Liver (tissue), 9 donors: Measurements from ENCODE around the gene LTB4R2. TPM values are rescaled to one million over a fixed set of nuclear protein-coding genes. Genes with fewer than 3 reads are reported as not detected.

Experiments used
- DNase-seq: peaks from one replicate; pipeline ENCODE4 v3.0.0-alpha.2; 2017; ENCODE audit warnings: low spot score
- H3K27ac ChIP-seq, 2 donors: one replicate each; pipeline ENCODE4 v1.7.0; 2013; ENCODE audit warnings: inconsistent platforms in 2 of 2, low read length in 2 of 2, control low read depth in 1 of 2, low read depth in 1 of 2, mild to moderate bottlenecking in 1 of 2
- H3K27me3 ChIP-seq, 4 donors: one replicate each; pipeline versions ENCODE4 v1.6.1 to v1.7.0; 2013; ENCODE audit warnings: low read length in 3 of 4, inconsistent platforms in 1 of 4, mild to moderate bottlenecking in 1 of 4, moderate library complexity in 1 of 4; ENCODE audit not compliant: control insufficient read depth in 4 of 4, insufficient read depth in 4 of 4
- H3K36me3 ChIP-seq, 4 donors: one replicate each; pipeline versions ENCODE4 v1.6.1 to v1.7.0; 2013; ENCODE audit warnings: low read length in 3 of 4, mild to moderate bottlenecking in 3 of 4, low read depth in 1 of 4, moderate library complexity in 1 of 4; ENCODE audit not compliant: control insufficient read depth in 4 of 4, insufficient read depth in 3 of 4
- H3K4me1 ChIP-seq, 4 donors: one replicate each; pipeline versions ENCODE4 v1.6.1 to v1.7.0; 2013; ENCODE audit warnings: low read length in 3 of 4, mild to moderate bottlenecking in 3 of 4, moderate library complexity in 1 of 4; ENCODE audit not compliant: control insufficient read depth in 4 of 4, insufficient read depth in 4 of 4
- H3K4me3 ChIP-seq, 3 donors: one replicate each; pipeline versions ENCODE4 v1.6.1 to v1.7.0; 2013; ENCODE audit warnings: low read length in 3 of 3, control low read depth in 1 of 3, low read depth in 1 of 3, mild to moderate bottlenecking in 1 of 3
- H3K9ac ChIP-seq, 2 donors: one replicate each; pipeline ENCODE4 v1.7.0; 2013; ENCODE audit warnings: low read length in 2 of 2, mild to moderate bottlenecking in 2 of 2, moderate library complexity in 2 of 2, control low read depth in 1 of 2, low read depth in 1 of 2
- H3K9me3 ChIP-seq, 4 donors: one replicate each; pipeline versions ENCODE4 v1.6.1 to v1.7.0; 2013; ENCODE audit warnings: low read length in 3 of 4; ENCODE audit not compliant: control insufficient read depth in 4 of 4
- ATF3 ChIP-seq: IDR thresholded peaks from 2 replicates; pipeline ENCODE4 v1.6.1; 2016; ENCODE audit warnings: antibody characterized with exemption
- EGR1 ChIP-seq, 2 donors: IDR thresholded peaks; 2 replicates each; pipeline ENCODE4 v1.6.1; 2016 to 2018; ENCODE audit warnings: antibody characterized with exemption in 2 of 2, low read depth in 2 of 2
- FOXA2 ChIP-seq: IDR thresholded peaks from 2 replicates; pipeline ENCODE4 v1.6.1; 2016; ENCODE audit warnings: antibody characterized with exemption
- GABPA ChIP-seq, 2 donors: IDR thresholded peaks in 1 of 2; conservative IDR thresholded peaks in 1 of 2; 2 replicates each; pipeline ENCODE4 v1.6.1; 2016; ENCODE audit warnings: antibody characterized with exemption in 2 of 2, mild to moderate bottlenecking in 1 of 2, moderate library complexity in 1 of 2
- HNF4A ChIP-seq, 2 donors: conservative IDR thresholded peaks; 2 replicates each; pipeline ENCODE4 v1.6.1; 2016; ENCODE audit warnings: antibody characterized with exemption in 2 of 2, mild to moderate bottlenecking in 2 of 2
- HNF4G ChIP-seq: IDR thresholded peaks from 2 replicates; pipeline ENCODE4 v1.6.1; 2016; ENCODE audit warnings: antibody characterized with exemption
- JUND ChIP-seq, 2 donors: IDR thresholded peaks; 2 replicates each; pipeline ENCODE4 v1.6.1; 2016; ENCODE audit warnings: antibody characterized with exemption in 2 of 2
- MAX ChIP-seq: IDR thresholded peaks from 2 replicates; pipeline ENCODE4 v1.6.1; 2016; ENCODE audit warnings: antibody characterized with exemption
- NR2F2 ChIP-seq: IDR thresholded peaks from 2 replicates; pipeline ENCODE4 v1.6.1; 2016; ENCODE audit warnings: antibody characterized with exemption
- RAD21 ChIP-seq, 2 donors: IDR thresholded peaks; 2 replicates each; pipeline ENCODE4 v1.6.1; 2016; ENCODE audit warnings: antibody characterized with exemption in 2 of 2, mild to moderate bottlenecking in 2 of 2
- REST ChIP-seq: IDR thresholded peaks from 2 replicates; pipeline ENCODE4 v1.6.1; 2016; ENCODE audit warnings: antibody characterized with exemption, mild to moderate bottlenecking
- RXRA ChIP-seq, 2 donors: IDR thresholded peaks; 2 replicates each; pipeline ENCODE4 v1.6.1; 2017 to 2018; ENCODE audit warnings: antibody characterized with exemption in 2 of 2, mild to moderate bottlenecking in 1 of 2
- TAF1 ChIP-seq: conservative IDR thresholded peaks from 2 replicates; pipeline ENCODE4 v1.6.1; 2016; ENCODE audit warnings: antibody characterized with exemption, mild to moderate bottlenecking
- YY1 ChIP-seq: IDR thresholded peaks from 2 replicates; pipeline ENCODE4 v1.6.1; 2016; ENCODE audit warnings: antibody characterized with exemption, mild to moderate bottlenecking
- WGBS: extraction: QIAGEN DNeasy Blood & Tissue Kit; methylation state at CpG from one replicate; pipeline ENCODE4 v1.1.7; 2013; 5-methylcytosine and 5-hydroxymethylcytosine counted together
- polyA plus RNA-seq, 2 donors: library from polyadenylated mRNA; stranded (reverse) in 1 of 2; unstranded in 1 of 2; fragments of 200-250 nt in 1 of 2; fragments of >200 nt in 1 of 2; fragmentation: Nextera tagmentation in 1 of 2; extraction: Ambion mirVana in 1 of 2; gene quantifications; one replicate each; pipeline versions ENCODE4 v1.2.1 to v1.2.3, GENCODE V29; 2013 to 2015
- total RNA-seq, 2 donors: library from RNA; depleted of rRNA; stranded (reverse); fragments of >200 nt; gene quantifications; one replicate each; pipeline ENCODE4 v1.2.3, GENCODE V29; 2014
- TF ChIP-seq, protein P1 (sequence below): fragments of 150-350 bp; IDR thresholded peaks from 2 replicates; pipeline ENCODE4 v1.5.1; 2017; ENCODE audit warnings: improper control_type of control experiment, low read depth, low read length; ENCODE audit not compliant: missing input control
- TF ChIP-seq, protein P2 (sequence below): IDR thresholded peaks from 2 replicates; pipeline ENCODE4 v1.6.1; 2016; ENCODE audit warnings: antibody characterized with exemption
- donor health status: healthy.
- donor health status: healthy.
- donor health status: healthy.
- donor health status: healthy.
- donor health status: healthy.

Gene LTB4R2
- total and polyA plus RNA-seq, 4 donors = 0.28 to 11.3 (median 1.9) TPM

DNA sequence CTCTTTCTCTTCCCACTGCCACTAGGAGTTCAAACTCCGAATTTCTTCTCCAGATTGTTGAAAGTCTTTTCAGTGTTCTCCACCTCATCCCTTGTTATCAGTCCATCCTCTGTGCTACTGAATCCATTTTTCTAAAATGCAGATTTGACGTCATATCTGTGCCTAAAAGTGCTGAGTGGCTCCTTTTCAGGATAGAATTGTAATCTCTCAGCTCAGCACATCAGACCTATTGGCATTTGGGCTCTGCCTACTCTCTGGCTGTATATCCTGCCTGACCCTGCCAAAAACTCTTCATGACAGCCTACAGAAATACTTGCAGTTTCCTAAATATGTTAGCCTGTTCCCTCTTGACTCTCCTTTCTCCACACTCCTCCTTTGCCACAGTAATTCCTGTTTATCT is 37.5 kb upstream of the LTB4R2 start:
- WGBS = 91% methylated on average over 2 of the region's 2 CpGs
- Histone ChIP-seq H3K9ac (no peak overlapping the region), H3K4me1 (peaks cover 1 to 19% (median 5%) of the 10 kb centered on the region in 4 donors), H3K9me3 (no peaks in the 10 kb centered on the region), H3K27me3 (no peaks in the 10 kb centered on the region), H3K4me3 (no peak overlapping the region), H3K36me3 (peaks cover 0 to 16% (median 5%) of the 10 kb centered on the region in 4 donors), H3K27ac (peak overlapping the region in 1 of 2 donors; percentile 96)
- no peak for DNase-seq
- no peak for TF ChIP-seq NR2F2
- TF ChIP-seq YY1 = no peak

DNA sequence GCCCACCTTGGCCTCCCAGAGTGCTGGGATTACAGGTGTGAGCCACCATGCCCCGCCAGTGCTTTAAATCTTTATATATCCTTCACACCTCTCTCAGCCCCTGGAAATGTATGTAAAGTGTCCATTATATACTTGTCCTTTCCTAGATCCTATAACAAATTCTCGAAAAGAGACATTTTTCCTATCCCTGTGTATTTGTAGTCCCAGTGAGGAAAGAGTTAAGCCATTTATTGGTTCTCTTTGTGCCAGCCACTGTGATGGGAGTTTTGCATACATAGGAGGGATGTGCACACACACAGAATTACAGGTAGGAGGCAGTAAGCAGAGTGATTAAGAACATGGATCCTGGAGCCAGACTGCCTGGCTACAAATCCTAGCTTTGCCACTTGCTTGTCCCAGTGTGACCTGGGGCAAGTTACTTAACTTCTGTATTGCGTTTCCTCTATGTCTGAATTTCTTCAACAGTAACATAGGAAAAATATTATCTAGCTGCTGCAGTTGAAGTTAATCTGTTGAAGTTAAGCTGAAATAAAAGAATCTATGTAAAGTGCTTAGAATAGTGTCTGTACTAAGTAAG is 36.4 kb upstream of the LTB4R2 start:
- Histone ChIP-seq H3K27me3 (no peaks in the 10 kb centered on the region), H3K9ac (no peak overlapping the region), H3K27ac (no peak overlapping the region), H3K9me3 (no peaks in the 10 kb centered on the region), H3K36me3 (peaks cover 0 to 8% (median 2%) of the 10 kb centered on the region in 4 donors), H3K4me3 (no peak overlapping the region), H3K4me1 (peaks cover 1 to 19% (median 5%) of the 10 kb centered on the region in 4 donors)
- no peak for DNase-seq
- TF ChIP-seq, protein P1, sequence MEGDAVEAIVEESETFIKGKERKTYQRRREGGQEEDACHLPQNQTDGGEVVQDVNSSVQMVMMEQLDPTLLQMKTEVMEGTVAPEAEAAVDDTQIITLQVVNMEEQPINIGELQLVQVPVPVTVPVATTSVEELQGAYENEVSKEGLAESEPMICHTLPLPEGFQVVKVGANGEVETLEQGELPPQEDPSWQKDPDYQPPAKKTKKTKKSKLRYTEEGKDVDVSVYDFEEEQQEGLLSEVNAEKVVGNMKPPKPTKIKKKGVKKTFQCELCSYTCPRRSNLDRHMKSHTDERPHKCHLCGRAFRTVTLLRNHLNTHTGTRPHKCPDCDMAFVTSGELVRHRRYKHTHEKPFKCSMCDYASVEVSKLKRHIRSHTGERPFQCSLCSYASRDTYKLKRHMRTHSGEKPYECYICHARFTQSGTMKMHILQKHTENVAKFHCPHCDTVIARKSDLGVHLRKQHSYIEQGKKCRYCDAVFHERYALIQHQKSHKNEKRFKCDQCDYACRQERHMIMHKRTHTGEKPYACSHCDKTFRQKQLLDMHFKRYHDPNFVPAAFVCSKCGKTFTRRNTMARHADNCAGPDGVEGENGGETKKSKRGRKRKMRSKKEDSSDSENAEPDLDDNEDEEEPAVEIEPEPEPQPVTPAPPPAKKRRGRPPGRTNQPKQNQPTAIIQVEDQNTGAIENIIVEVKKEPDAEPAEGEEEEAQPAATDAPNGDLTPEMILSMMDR = peak; percentile 8
- no peak for TF ChIP-seq GABPA (IDR thresholded peaks at IDR 0.05 in 1 of 2, conservative IDR thresholded peaks at IDR 0.05 in 1 of 2)
- TF ChIP-seq MAX = no peak
- TF ChIP-seq RXRA (IDR thresholded peaks at IDR 0.05) = peak; percentile 23 to 53
- TF ChIP-seq RAD21 (IDR thresholded peaks at IDR 0.05) = peak in 1 of 2 donors; percentile 37
- WGBS = 45% methylated on average over 3 of the region's 3 CpGs

DNA sequence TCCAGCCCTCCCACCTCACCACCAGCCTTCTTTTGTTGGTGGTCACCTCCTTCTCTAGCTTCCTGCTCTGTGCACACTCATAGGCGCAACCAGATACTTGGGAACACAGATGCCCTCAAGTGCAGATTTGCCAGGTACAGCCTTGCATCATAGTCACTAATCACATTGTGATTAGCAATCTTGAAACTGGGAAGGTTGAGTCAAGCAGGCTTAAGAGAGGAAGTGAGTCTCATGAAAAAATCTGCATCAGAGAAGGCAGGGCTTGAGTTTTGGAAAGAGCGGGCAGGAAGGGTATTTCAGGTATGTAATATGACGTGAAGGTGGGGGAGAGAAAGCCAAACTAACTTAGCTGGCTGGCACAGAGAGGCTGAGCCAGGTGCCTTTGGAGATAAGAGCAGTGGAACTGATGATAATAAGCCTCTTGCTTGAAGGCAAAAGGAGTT is 35.8 kb upstream of the LTB4R2 start:
- H3K27me3 ChIP-seq = no peaks in the 10 kb centered on the region
- H3K4me1 ChIP-seq = peaks cover 1 to 19% (median 7%) of the 10 kb centered on the region in 4 donors
- no peak for DNase-seq
- H3K27ac ChIP-seq = no peak overlapping the region
- H3K36me3 ChIP-seq = peaks cover 0 to 2% (median under 1%) of the 10 kb centered on the region in 4 donors
- WGBS = 85% methylated on average over 3 of the region's 3 CpGs
- H3K9ac ChIP-seq = no peak overlapping the region
- no peak overlapping the region for H3K4me3 ChIP-seq
- no peaks in the 10 kb centered on the region for H3K9me3 ChIP-seq
- TF ChIP-seq HNF4A (conservative IDR thresholded peaks at IDR 0.05) (no peak), EGR1 (IDR thresholded peaks at IDR 0.05; ENCODE audit: low read depth in 2 of 2) (no peak), JUND (IDR thresholded peaks at IDR 0.05) (no peak), TAF1 (no peak), FOXA2 (no peak), GABPA (IDR thresholded peaks at IDR 0.05 in 1 of 2, conservative IDR thresholded peaks at IDR 0.05 in 1 of 2) (no peak), RXRA (IDR thresholded peaks at IDR 0.05) (no peak), REST (no peak), YY1 (no peak), ATF3 (no peak), MAX (no peak), RAD21 (IDR thresholded peaks at IDR 0.05) (no peak), HNF4G (no peak)
- TF ChIP-seq, protein P1 = no peak
- TF ChIP-seq, protein P2, sequence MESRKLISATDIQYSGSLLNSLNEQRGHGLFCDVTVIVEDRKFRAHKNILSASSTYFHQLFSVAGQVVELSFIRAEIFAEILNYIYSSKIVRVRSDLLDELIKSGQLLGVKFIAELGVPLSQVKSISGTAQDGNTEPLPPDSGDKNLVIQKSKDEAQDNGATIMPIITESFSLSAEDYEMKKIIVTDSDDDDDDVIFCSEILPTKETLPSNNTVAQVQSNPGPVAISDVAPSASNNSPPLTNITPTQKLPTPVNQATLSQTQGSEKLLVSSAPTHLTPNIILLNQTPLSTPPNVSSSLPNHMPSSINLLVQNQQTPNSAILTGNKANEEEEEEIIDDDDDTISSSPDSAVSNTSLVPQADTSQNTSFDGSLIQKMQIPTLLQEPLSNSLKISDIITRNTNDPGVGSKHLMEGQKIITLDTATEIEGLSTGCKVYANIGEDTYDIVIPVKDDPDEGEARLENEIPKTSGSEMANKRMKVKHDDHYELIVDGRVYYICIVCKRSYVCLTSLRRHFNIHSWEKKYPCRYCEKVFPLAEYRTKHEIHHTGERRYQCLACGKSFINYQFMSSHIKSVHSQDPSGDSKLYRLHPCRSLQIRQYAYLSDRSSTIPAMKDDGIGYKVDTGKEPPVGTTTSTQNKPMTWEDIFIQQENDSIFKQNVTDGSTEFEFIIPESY = no peak
